Measurements from ENCODE around the gene WASF3.

DNA sequence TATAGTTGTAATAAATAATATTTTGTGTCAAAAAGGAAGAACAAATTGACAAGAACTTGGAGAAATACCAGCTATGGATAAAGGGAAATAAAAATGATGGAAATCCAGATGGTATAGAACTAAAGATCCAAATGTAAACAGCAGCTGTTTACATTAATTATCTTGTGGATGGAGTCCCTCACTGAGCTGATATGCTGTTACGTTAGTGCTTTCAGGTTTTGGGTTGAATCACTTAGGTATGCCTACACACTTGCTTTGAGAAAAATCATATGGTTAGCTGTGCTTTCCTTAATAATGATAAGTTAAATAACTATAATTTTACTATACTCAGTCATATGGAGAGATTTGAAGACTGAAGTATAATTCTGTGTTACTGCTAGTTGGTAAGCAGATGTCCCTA is 27.7 kb downstream of the WASF3 start:
- TF ChIP-seq, protein P1, sequence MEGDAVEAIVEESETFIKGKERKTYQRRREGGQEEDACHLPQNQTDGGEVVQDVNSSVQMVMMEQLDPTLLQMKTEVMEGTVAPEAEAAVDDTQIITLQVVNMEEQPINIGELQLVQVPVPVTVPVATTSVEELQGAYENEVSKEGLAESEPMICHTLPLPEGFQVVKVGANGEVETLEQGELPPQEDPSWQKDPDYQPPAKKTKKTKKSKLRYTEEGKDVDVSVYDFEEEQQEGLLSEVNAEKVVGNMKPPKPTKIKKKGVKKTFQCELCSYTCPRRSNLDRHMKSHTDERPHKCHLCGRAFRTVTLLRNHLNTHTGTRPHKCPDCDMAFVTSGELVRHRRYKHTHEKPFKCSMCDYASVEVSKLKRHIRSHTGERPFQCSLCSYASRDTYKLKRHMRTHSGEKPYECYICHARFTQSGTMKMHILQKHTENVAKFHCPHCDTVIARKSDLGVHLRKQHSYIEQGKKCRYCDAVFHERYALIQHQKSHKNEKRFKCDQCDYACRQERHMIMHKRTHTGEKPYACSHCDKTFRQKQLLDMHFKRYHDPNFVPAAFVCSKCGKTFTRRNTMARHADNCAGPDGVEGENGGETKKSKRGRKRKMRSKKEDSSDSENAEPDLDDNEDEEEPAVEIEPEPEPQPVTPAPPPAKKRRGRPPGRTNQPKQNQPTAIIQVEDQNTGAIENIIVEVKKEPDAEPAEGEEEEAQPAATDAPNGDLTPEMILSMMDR (conservative IDR thresholded peaks at IDR 0.05 in 1 of 2, IDR thresholded peaks at IDR 0.05 in 1 of 2; ENCODE audit: extremely low read depth in 1 of 2, insufficient read depth in 1 of 2, low read depth in 1 of 2, low read length in 2 of 2): no peak
- no peak for TF ChIP-seq EZH2 (IDR thresholded peaks at IDR 0.05; ENCODE audit: borderline replicate concordance, low read length)

All from mammary epithelial cell (primary cell).